ENCODE data around the gene LIX1L.

GRCh38 chr1:145990249-145990855, 32.5 kb upstream of the LIX1L start:
- TF ChIP-seq CTCF (IDR thresholded peaks at IDR 0.05) (no peak), EP300 (IDR thresholded peaks at IDR 0.05) (no peak)
